H9 (cell line): ENCODE results near the gene NECAB3. TPM values are rescaled to one million over a fixed set of nuclear protein-coding genes. Genes with fewer than 3 reads are reported as not detected.

Experiments
- DNase-seq: peaks from one replicate; pipeline ENCODE4 v3.0.0-alpha.2; 2017
- H2AFZ ChIP-seq: one replicate; pipeline ENCODE4 v1.6.1; 2013; ENCODE audit warnings: mild to moderate bottlenecking, low read length, control low read depth, moderate library complexity
- H2AK5ac ChIP-seq: 2 replicates; pipeline ENCODE4 v1.6.1; 2013; ENCODE audit warnings: low read length, control low read depth, mixed read lengths; ENCODE audit not compliant: insufficient read length
- H2BK120ac ChIP-seq: one replicate; pipeline ENCODE4 v1.6.1; 2013; ENCODE audit warnings: low read depth, mild to moderate bottlenecking, low read length, control low read depth, inconsistent platforms; ENCODE audit not compliant: poor library complexity, severe bottlenecking
- H2BK12ac ChIP-seq: 2 replicates; pipeline ENCODE4 v1.6.1; 2013; ENCODE audit warnings: low read length, control low read depth, mixed read lengths, low read depth; ENCODE audit not compliant: insufficient read length
- H2BK15ac ChIP-seq: 2 replicates; pipeline ENCODE4 v1.6.1; 2013; ENCODE audit warnings: low read depth, low read length, control low read depth
- H2BK20ac ChIP-seq: one replicate; pipeline ENCODE4 v1.6.1; 2013; ENCODE audit warnings: low read depth, mild to moderate bottlenecking, low read length, control low read depth, inconsistent platforms; ENCODE audit not compliant: poor library complexity, severe bottlenecking
- H2BK5ac ChIP-seq: 2 replicates; pipeline ENCODE4 v1.6.1; 2013; ENCODE audit warnings: low read length, control low read depth, mixed read lengths; ENCODE audit not compliant: insufficient read length
- H3K14ac ChIP-seq: 2 replicates; pipeline ENCODE4 v1.6.1; 2013; ENCODE audit warnings: low read length, control low read depth; ENCODE audit not compliant: insufficient read depth
- H3K18ac ChIP-seq: 2 replicates; pipeline ENCODE4 v1.6.1; 2013; ENCODE audit warnings: low read depth, mild to moderate bottlenecking, mixed read lengths, low read length, control low read depth; ENCODE audit not compliant: insufficient read length
- H3K23ac ChIP-seq: 2 replicates; pipeline ENCODE4 v1.6.1; 2013; ENCODE audit warnings: low read length, control low read depth, mixed read lengths, low read depth; ENCODE audit not compliant: insufficient read length
- H3K23me2 ChIP-seq: 2 replicates; pipeline ENCODE4 v1.6.1; 2013; ENCODE audit warnings: low read depth, mild to moderate bottlenecking, mixed read lengths, low read length, control low read depth; ENCODE audit not compliant: insufficient read length, poor library complexity, severe bottlenecking
- H3K27ac ChIP-seq: 2 replicates; pipeline ENCODE4 v1.5.1; 2013; ENCODE audit warnings: low read length, control low read depth, mixed read lengths, low read depth; ENCODE audit not compliant: insufficient read length
- H3K27me3 ChIP-seq: 2 replicates; pipeline ENCODE4 v1.6.1; 2013; ENCODE audit warnings: low read length, control low read depth, inconsistent platforms; ENCODE audit not compliant: insufficient read depth
- H3K4ac ChIP-seq: 2 replicates; pipeline ENCODE4 v1.6.1; 2013; ENCODE audit warnings: low read depth, mild to moderate bottlenecking, control low read depth, inconsistent platforms, low read length, moderate library complexity
- H3K4me1 ChIP-seq: 2 replicates; pipeline ENCODE4 v1.6.1; 2013; ENCODE audit warnings: low read length, control low read depth, inconsistent platforms; ENCODE audit not compliant: insufficient read depth
- H3K4me2 ChIP-seq: 2 replicates; pipeline ENCODE4 v1.6.1; 2013; ENCODE audit warnings: low read length, control low read depth, mixed read lengths; ENCODE audit not compliant: insufficient read length, insufficient read depth
- H3K56ac ChIP-seq: 2 replicates; pipeline ENCODE4 v1.6.1; 2013; ENCODE audit warnings: low read depth, mild to moderate bottlenecking, mixed read lengths, low read length, control low read depth; ENCODE audit not compliant: insufficient read length
- H3K79me1 ChIP-seq: 2 replicates; pipeline ENCODE4 v1.6.1; 2013; ENCODE audit warnings: low read depth, mild to moderate bottlenecking, moderate library complexity, low read length, control low read depth, inconsistent platforms; ENCODE audit not compliant: insufficient read depth, poor library complexity, severe bottlenecking
- H3K79me2 ChIP-seq: 2 replicates; pipeline ENCODE4 v1.6.1; 2013; ENCODE audit warnings: low read length, control low read depth, inconsistent platforms; ENCODE audit not compliant: insufficient read depth
- H3K9ac ChIP-seq: 2 replicates; pipeline ENCODE4 v1.6.1; 2013; ENCODE audit warnings: low read length, control low read depth, mixed read lengths; ENCODE audit not compliant: insufficient read length; ENCODE audit errors: extremely low read depth
- H3K9me3 ChIP-seq: one replicate; pipeline ENCODE4 v1.6.1; 2013; ENCODE audit warnings: low read depth, low read length, inconsistent platforms; ENCODE audit not compliant: control insufficient read depth
- H3T11ph ChIP-seq: one replicate; pipeline ENCODE4 v1.6.1; 2013; ENCODE audit warnings: mild to moderate bottlenecking, low read length, control low read depth, inconsistent platforms
- H4K20me1 ChIP-seq: one replicate; pipeline ENCODE4 v1.6.1; 2013; ENCODE audit not compliant: control insufficient read depth, insufficient read length, insufficient read depth
- H4K5ac ChIP-seq: 2 replicates; pipeline ENCODE4 v1.6.1; 2013; ENCODE audit warnings: low read depth, mild to moderate bottlenecking, mixed read lengths, low read length, control low read depth; ENCODE audit not compliant: insufficient read length
- H4K8ac ChIP-seq: replicated peaks from 2 replicates; pipeline ENCODE4 v1.6.1; 2013; ENCODE audit warnings: low read length, control low read depth, mixed read lengths, low read depth; ENCODE audit not compliant: insufficient read length
- H4K91ac ChIP-seq: 2 replicates; pipeline ENCODE4 v1.6.1; 2013; ENCODE audit warnings: low read depth, mild to moderate bottlenecking, moderate library complexity, mixed read lengths, low read length, control low read depth; ENCODE audit not compliant: insufficient read length
- H3K27ac Mint-ChIP-seq, 3 experiments: 2 replicates in 2 of 3; 3 replicates in 1 of 3; pipeline ENCODE4 v1.8.0; 2020 to 2021; ENCODE audit warnings: mixed read lengths in 3 of 3, mild to moderate bottlenecking in 1 of 3, moderate library complexity in 1 of 3
- H3K27me3 Mint-ChIP-seq: 2 replicates; pipeline ENCODE4 v1.8.0; 2021; ENCODE audit warnings: low read depth, mild to moderate bottlenecking, moderate library complexity, mixed read lengths
- H3K36me3 Mint-ChIP-seq, 3 experiments: 2 replicates in 2 of 3; 3 replicates in 1 of 3; pipeline ENCODE4 v1.8.0; 2020 to 2021; ENCODE audit warnings: low read depth in 3 of 3, mixed read lengths in 3 of 3; ENCODE audit not compliant: insufficient read depth in 1 of 3
- H3K4me1 Mint-ChIP-seq, 2 experiments: 2 replicates each; pipeline ENCODE4 v1.8.0; 2020; ENCODE audit warnings: mixed read lengths in 2 of 2
- H3K4me3 Mint-ChIP-seq, 2 experiments: 2 replicates in 1 of 2; 3 replicates in 1 of 2; pipeline ENCODE4 v1.8.0; 2020 to 2021; ENCODE audit warnings: mild to moderate bottlenecking in 2 of 2, mixed read lengths in 2 of 2, moderate library complexity in 1 of 2
- H3K9me3 Mint-ChIP-seq, 2 experiments: 2 replicates in 1 of 2; 3 replicates in 1 of 2; pipeline ENCODE4 v1.8.0; 2020; ENCODE audit warnings: mild to moderate bottlenecking in 2 of 2, mixed read lengths in 2 of 2, moderate library complexity in 1 of 2
- WGBS: extraction: QIAGEN DNeasy Blood & Tissue Kit; methylation state at CpG from one replicate; pipeline ENCODE4 v1.1.7; 2013; ENCODE audit warnings: missing lambda C conversion rate, low lambda C conversion rate, mixed read lengths; ENCODE audit not compliant: insufficient read length; ENCODE audit errors: extremely low coverage; 5-methylcytosine and 5-hydroxymethylcytosine counted together
- total RNA-seq: library from RNA; stranded (reverse); gene quantifications from 2 replicates; pipeline ENCODE4 v1.2.1, GENCODE V29; 2021
- TF ChIP-seq, protein P1 (sequence below): fragments of 200-600 bp; sonication (generic); conservative IDR thresholded peaks from 3 replicates; pipeline ENCODE4 v1.8.0; 2021; ENCODE audit warnings: antibody characterized with exemption, mild to moderate bottlenecking

The NECAB3 gene
- total RNA-seq, 1 experiment from 2014 or later: 57.7 TPM

DNA sequence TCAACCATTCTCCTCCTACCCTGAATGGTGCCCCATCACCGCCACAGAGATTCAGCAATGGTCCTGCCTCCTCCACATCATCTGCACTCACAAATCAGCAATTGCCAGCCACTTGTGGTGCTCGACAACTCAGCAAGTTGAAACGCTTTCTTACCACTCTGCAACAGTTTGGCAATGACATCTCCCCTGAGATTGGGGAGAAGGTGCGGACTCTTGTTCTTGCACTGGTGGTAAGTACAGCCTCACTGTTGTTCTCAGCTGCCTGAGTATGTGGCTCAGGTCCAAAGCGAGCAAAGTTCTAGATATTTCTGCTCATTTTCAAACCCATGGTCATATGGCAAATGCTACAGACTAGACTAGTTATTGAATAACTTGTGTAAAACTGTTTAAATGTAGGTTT, 63.1 kb downstream of the NECAB3 start:
- no peak overlapping the region for H2AFZ ChIP-seq

More for the DNA sequence above, 63.1 kb downstream of the NECAB3 start:
- Histone ChIP-seq H3K79me1 (no peaks in the 10 kb centered on the region), H3K14ac (no peak overlapping the region), H2AK5ac (no peak overlapping the region), H3K4me1 (no peaks in the 10 kb centered on the region), H3K18ac (no peak overlapping the region), H3K23ac (no peak overlapping the region), H2BK12ac (no peak overlapping the region), H2BK120ac (no peak overlapping the region), H3K79me2 (no peaks in the 10 kb centered on the region), H3K56ac (no peak overlapping the region), H2BK20ac (no peak overlapping the region), H3T11ph (no peak overlapping the region), H3K23me2 (no peaks in the 10 kb centered on the region), H3K4ac (no peak overlapping the region), H4K8ac (no peak overlapping the region), H2BK15ac (no peak overlapping the region), H3K9ac (no peak overlapping the region), H3K27me3 (no peaks in the 10 kb centered on the region), H3K4me2 (no peak overlapping the region), H2BK5ac (no peak overlapping the region), H4K20me1 (no peaks in the 10 kb centered on the region), H3K27ac (no peak overlapping the region), H3K9me3 (no peaks in the 10 kb centered on the region), H4K5ac (no peak overlapping the region), H4K91ac (no peak overlapping the region)
- no peak for DNase-seq
- Mint-ChIP-seq H3K4me1 (no peaks in the 10 kb centered on the region), H3K27me3 (no peaks in the 10 kb centered on the region), H3K9me3 (no peaks in the 10 kb centered on the region), H3K4me3 (no peak overlapping the region), H3K27ac (no peak overlapping the region; a peak in 1 of 7 replicates), H3K36me3 (peaks cover 3 to 26% (median 12%) of the 10 kb centered on the region in 3 experiments; a peak in 6 of 7 replicates)
- TF ChIP-seq, protein P1, sequence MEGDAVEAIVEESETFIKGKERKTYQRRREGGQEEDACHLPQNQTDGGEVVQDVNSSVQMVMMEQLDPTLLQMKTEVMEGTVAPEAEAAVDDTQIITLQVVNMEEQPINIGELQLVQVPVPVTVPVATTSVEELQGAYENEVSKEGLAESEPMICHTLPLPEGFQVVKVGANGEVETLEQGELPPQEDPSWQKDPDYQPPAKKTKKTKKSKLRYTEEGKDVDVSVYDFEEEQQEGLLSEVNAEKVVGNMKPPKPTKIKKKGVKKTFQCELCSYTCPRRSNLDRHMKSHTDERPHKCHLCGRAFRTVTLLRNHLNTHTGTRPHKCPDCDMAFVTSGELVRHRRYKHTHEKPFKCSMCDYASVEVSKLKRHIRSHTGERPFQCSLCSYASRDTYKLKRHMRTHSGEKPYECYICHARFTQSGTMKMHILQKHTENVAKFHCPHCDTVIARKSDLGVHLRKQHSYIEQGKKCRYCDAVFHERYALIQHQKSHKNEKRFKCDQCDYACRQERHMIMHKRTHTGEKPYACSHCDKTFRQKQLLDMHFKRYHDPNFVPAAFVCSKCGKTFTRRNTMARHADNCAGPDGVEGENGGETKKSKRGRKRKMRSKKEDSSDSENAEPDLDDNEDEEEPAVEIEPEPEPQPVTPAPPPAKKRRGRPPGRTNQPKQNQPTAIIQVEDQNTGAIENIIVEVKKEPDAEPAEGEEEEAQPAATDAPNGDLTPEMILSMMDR: no peak
- no CpG with 5 or more reads among the region's 5 CpGs for WGBS
